ENCODE measurements around the gene JDP2.
A peak's percentile ranks its signal among the peaks of the same experiment; 100 is the strongest.

JDP2 gene

DNA sequence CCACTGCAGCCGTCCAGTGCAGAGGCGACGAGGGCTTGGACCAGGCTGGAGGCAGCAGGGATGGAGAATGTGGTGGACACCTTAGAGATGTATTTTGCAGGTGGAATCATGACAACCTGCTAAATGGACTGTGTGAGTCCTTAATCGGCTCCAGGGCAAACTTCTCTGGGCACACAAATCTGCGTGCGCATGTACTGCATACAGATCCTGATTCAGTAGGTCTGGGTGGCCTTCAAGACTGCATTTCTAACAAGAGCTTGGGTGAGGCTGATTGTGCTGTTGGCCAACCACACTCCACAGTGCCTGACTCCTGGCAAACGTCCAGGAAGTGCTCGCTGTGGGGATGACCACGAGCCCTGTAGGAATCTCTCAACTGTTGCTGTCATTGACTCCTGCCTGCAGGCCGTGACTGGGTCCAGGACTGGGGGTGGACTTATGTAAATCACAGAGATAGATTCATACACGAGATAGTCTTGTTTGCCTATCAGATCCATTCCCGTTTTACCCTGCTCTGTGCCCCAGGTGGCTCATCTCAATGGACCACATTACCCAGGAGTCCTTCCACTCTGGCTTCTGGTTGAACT is 27.2 kb downstream of the JDP2 start:
- Mint-ChIP-seq H3K27me3 (ENCODE audit: low read depth) (no peaks in the 10 kb centered on the region), H3K4me1 (peaks cover 85% of the 10 kb centered on the region), H3K4me3 (peak overlapping the region in 1 of 3 experiments; percentile 17), H3K27ac (peak overlapping the region; percentile 31 to 98 (median 65)), H3K9me3 (no peaks in the 10 kb centered on the region), H3K36me3 (ENCODE audit: low read depth) (no peaks in the 10 kb centered on the region)
- TF ChIP-seq, protein P1, sequence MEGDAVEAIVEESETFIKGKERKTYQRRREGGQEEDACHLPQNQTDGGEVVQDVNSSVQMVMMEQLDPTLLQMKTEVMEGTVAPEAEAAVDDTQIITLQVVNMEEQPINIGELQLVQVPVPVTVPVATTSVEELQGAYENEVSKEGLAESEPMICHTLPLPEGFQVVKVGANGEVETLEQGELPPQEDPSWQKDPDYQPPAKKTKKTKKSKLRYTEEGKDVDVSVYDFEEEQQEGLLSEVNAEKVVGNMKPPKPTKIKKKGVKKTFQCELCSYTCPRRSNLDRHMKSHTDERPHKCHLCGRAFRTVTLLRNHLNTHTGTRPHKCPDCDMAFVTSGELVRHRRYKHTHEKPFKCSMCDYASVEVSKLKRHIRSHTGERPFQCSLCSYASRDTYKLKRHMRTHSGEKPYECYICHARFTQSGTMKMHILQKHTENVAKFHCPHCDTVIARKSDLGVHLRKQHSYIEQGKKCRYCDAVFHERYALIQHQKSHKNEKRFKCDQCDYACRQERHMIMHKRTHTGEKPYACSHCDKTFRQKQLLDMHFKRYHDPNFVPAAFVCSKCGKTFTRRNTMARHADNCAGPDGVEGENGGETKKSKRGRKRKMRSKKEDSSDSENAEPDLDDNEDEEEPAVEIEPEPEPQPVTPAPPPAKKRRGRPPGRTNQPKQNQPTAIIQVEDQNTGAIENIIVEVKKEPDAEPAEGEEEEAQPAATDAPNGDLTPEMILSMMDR (IDR thresholded peaks at IDR 0.05; ENCODE audit: unreplicated experiment in 3 of 3): no peak

GRCh38 chr14:75456069-75456996 is 28.5 kb downstream of the JDP2 start:
- Mint-ChIP-seq H3K9me3 (no peaks in the 10 kb centered on the region), H3K36me3 (ENCODE audit: low read depth) (peaks cover 4% of the 10 kb centered on the region), H3K4me1 (peaks cover 73% of the 10 kb centered on the region), H3K27ac (peak overlapping the region; percentile 31 to 52 (median 47)), H3K27me3 (ENCODE audit: low read depth) (no peaks in the 10 kb centered on the region), H3K4me3 (no peak overlapping the region)
- TF ChIP-seq, protein P1 (IDR thresholded peaks at IDR 0.05; ENCODE audit: unreplicated experiment in 3 of 3): no peak

DNA sequence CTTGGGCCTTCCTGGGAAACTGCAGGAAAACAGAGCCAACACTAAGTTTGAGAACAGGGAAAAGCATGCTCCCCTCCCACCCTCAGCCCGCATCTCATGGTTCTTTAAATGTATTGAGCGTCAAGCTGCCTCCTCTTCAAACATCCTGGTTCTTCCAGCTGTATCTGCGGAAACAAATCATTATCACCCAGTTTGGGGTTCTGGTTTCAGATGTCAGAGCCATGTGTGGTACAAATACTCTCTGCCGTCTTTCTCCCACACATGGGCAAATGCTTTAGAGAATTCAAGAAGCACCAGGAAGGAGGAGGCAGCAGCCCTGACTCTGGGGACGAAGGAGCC is 29.1 kb downstream of the JDP2 start:
- Mint-ChIP-seq H3K27ac (peak overlapping the region; percentile 31 to 52 (median 47)), H3K27me3 (ENCODE audit: low read depth) (no peaks in the 10 kb centered on the region), H3K4me1 (peaks cover 70% of the 10 kb centered on the region), H3K4me3 (no peak overlapping the region), H3K9me3 (no peaks in the 10 kb centered on the region), H3K36me3 (ENCODE audit: low read depth) (peaks cover 4% of the 10 kb centered on the region)
- TF ChIP-seq, protein P1 (IDR thresholded peaks at IDR 0.05; ENCODE audit: unreplicated experiment in 3 of 3): no peak

- Mint-ChIP-seq H3K4me3 (no peak overlapping the region), H3K27ac (peak overlapping the region; percentile 31 to 52 (median 47)), H3K36me3 (ENCODE audit: low read depth) (peaks cover 4% of the 10 kb centered on the region), H3K27me3 (ENCODE audit: low read depth) (no peaks in the 10 kb centered on the region), H3K9me3 (no peaks in the 10 kb centered on the region), H3K4me1 (peaks cover 63% of the 10 kb centered on the region)
- TF ChIP-seq, protein P1 (IDR thresholded peaks at IDR 0.05; ENCODE audit: unreplicated experiment in 3 of 3): no peak
Observed at GRCh38 chr14:75457648-75458165, 29.9 kb downstream of the JDP2 start.

DNA sequence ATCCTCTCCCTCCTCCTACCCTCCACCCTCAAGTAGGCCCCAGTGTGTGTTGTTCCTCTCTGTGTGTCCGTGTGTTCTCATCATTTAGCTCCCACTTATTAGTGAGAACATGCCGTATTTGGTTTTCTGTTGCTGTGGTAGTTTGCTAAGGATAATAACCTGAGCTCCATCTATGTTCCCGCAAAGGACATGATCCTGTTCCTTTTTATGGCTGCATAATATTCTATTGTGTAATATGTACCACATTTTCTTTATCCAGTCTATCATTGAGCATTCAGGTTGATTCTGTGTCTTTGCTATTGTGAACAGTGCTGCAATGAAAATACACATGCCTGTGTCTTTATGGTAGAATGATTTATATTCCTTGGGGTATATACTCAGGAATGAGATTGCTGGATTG is 30.5 kb downstream of the JDP2 start:
- peaks cover 4% of the 10 kb centered on the region for H3K36me3 Mint-ChIP-seq (ENCODE audit: low read depth)
- H3K4me1 Mint-ChIP-seq: peaks cover 57% of the 10 kb centered on the region
- no peaks in the 10 kb centered on the region for H3K9me3 Mint-ChIP-seq
- no peak overlapping the region for H3K4me3 Mint-ChIP-seq
- peak overlapping the region; percentile 5 to 68 (median 52) for H3K27ac Mint-ChIP-seq
- no peaks in the 10 kb centered on the region for H3K27me3 Mint-ChIP-seq (ENCODE audit: low read depth)
- TF ChIP-seq, protein P1 (IDR thresholded peaks at IDR 0.05; ENCODE audit: unreplicated experiment in 3 of 3): no peak
